Smooth muscle cell (in vitro differentiated cells): ENCODE measurements around the gene CSRP3. TPM values are rescaled to one million over a fixed set of nuclear protein-coding genes. Genes with fewer than 3 reads are reported as not detected.

Experiments used
- DNase-seq: peaks from one replicate; lab custom pipeline; 2025; ENCODE audit not compliant: unreplicated experiment; lab: John Stamatoyannopoulos, UW
- H2AFZ ChIP-seq: fragments of 200-600 bp; sonication (generic); 2 replicates; pipeline ENCODE4 v1.6.0; 2016; ENCODE audit warnings: antibody characterized with exemption, low read depth, mild to moderate bottlenecking
- H3F3A ChIP-seq: fragments of 200-600 bp; sonication (generic); 2 replicates; pipeline ENCODE4 v1.6.0; 2017; ENCODE audit warnings: antibody characterized with exemption, low read depth
- H3K27ac ChIP-seq: fragments of 200-600 bp; sonication (generic); 2 replicates; pipeline ENCODE4 v1.5.1; 2016; ENCODE audit warnings: low read depth, mild to moderate bottlenecking
- H3K27me3 ChIP-seq: fragments of 200-600 bp; sonication (generic); 2 replicates; pipeline ENCODE4 v1.6.1; 2016; ENCODE audit warnings: low read depth, mild to moderate bottlenecking
- H3K36me3 ChIP-seq: fragments of 200-600 bp; sonication (generic); 2 replicates; pipeline ENCODE4 v1.5.1; 2016; ENCODE audit warnings: low read depth
- H3K4me1 ChIP-seq: fragments of 200-600 bp; sonication (generic); 2 replicates; pipeline ENCODE4 v1.5.1; 2016; ENCODE audit warnings: low read depth
- H3K4me2 ChIP-seq: fragments of 200-600 bp; sonication (generic); 2 replicates; pipeline ENCODE4 v1.6.0; 2016; ENCODE audit warnings: mild to moderate bottlenecking
- H3K4me3 ChIP-seq: fragments of 200-600 bp; sonication (generic); 2 replicates; pipeline ENCODE4 v1.5.1; 2016; ENCODE audit warnings: mild to moderate bottlenecking
- H3K79me2 ChIP-seq: fragments of 200-600 bp; sonication (generic); 2 replicates; pipeline ENCODE4 v1.6.0; 2016; ENCODE audit warnings: low read depth, mild to moderate bottlenecking
- H3K9ac ChIP-seq: fragments of 200-600 bp; sonication (generic); 2 replicates; pipeline ENCODE4 v1.6.0; 2016; ENCODE audit warnings: low read depth
- H3K9me3 ChIP-seq: fragments of 200-600 bp; sonication (generic); replicated peaks from 2 replicates; pipeline ENCODE4 v1.5.1; 2016; ENCODE audit warnings: low read depth
- H4K20me1 ChIP-seq: fragments of 200-600 bp; sonication (generic); 2 replicates; pipeline ENCODE4 v1.6.0; 2016; ENCODE audit warnings: low read depth
- CTCF ChIP-seq: fragments of 200-600 bp; sonication (generic); IDR thresholded peaks from 2 replicates; pipeline ENCODE4 v1.5.1; 2017; ENCODE audit warnings: borderline replicate concordance, mild to moderate bottlenecking, antibody characterized with exemption; ENCODE audit not compliant: insufficient read depth, poor library complexity, severe bottlenecking
- WGBS: methylation state at CpG from one replicate; pipeline ENCODE4 v1.1.7; 2016; ENCODE audit warnings: low lambda C conversion rate; 5-methylcytosine and 5-hydroxymethylcytosine counted together
- polyA plus RNA-seq: library from polyadenylated mRNA; unstranded; fragments of >200 nt; fragmentation: Nextera tagmentation; extraction: Ambion mirVana; gene quantifications from 2 replicates; pipeline ENCODE4 v1.2.1, GENCODE V29; 2016
- total RNA-seq: library from RNA; depleted of rRNA; stranded (reverse); fragments of >200 nt; gene quantifications from 2 replicates; pipeline ENCODE4 v1.2.3, GENCODE V29; 2014

CSRP3 gene
- total and polyA plus RNA-seq, 2 experiments from 2014 or later: not detected

GRCh38 chr11:19164881-19165280 lies 36.9 kb downstream of the CSRP3 start:
- no peaks in the 10 kb centered on the region for H4K20me1 ChIP-seq
- no peaks in the 10 kb centered on the region for H3K9me3 ChIP-seq
- WGBS: 87% methylated on average over 2 of the region's 2 CpGs
- H2AFZ ChIP-seq: no peak overlapping the region
- DNase-seq: no peak
- H3K27me3 ChIP-seq: no peaks in the 10 kb centered on the region
- H3K4me1 ChIP-seq: no peaks in the 10 kb centered on the region
- H3K36me3 ChIP-seq: peaks cover 12% of the 10 kb centered on the region
- no peak for TF ChIP-seq CTCF
- H3K79me2 ChIP-seq: no peaks in the 10 kb centered on the region
- no peak overlapping the region for H3K9ac ChIP-seq
- H3F3A ChIP-seq: no peaks in the 10 kb centered on the region
- no peak overlapping the region for H3K4me3 ChIP-seq
- H3K27ac ChIP-seq: no peak overlapping the region
- H3K4me2 ChIP-seq: no peak overlapping the region

GRCh38 chr11:19164230-19164855 lies 37.4 kb downstream of the CSRP3 start:
- Histone ChIP-seq H3K79me2 (no peaks in the 10 kb centered on the region), H3K4me2 (no peak overlapping the region), H3F3A (no peaks in the 10 kb centered on the region), H3K27me3 (no peaks in the 10 kb centered on the region), H3K36me3 (peaks cover 12% of the 10 kb centered on the region), H2AFZ (no peak overlapping the region), H3K27ac (no peak overlapping the region), H4K20me1 (no peaks in the 10 kb centered on the region), H3K9ac (no peak overlapping the region), H3K4me1 (no peaks in the 10 kb centered on the region), H3K9me3 (no peaks in the 10 kb centered on the region), H3K4me3 (no peak overlapping the region)
- 93% methylated on average over 4 of the region's 4 CpGs for WGBS
- TF ChIP-seq CTCF: no peak
- DNase-seq: no peak

GRCh38 chr11:19163617-19164016 lies 38.2 kb downstream of the CSRP3 start:
- Histone ChIP-seq H3K79me2 (no peaks in the 10 kb centered on the region), H2AFZ (no peak overlapping the region), H3K27ac (no peak overlapping the region), H3K27me3 (no peaks in the 10 kb centered on the region), H3K4me1 (no peaks in the 10 kb centered on the region), H3K9ac (no peak overlapping the region), H3K36me3 (peaks cover 11% of the 10 kb centered on the region), H3K4me2 (no peak overlapping the region), H3K9me3 (no peaks in the 10 kb centered on the region), H3F3A (no peaks in the 10 kb centered on the region), H3K4me3 (no peak overlapping the region), H4K20me1 (no peaks in the 10 kb centered on the region)
- WGBS: 83% methylated on average over 1 of the region's 1 CpG
- no peak for DNase-seq
- TF ChIP-seq CTCF: no peak

GRCh38 chr11:19162951-19163505 lies 38.8 kb downstream of the CSRP3 start:
- H2AFZ ChIP-seq: no peak overlapping the region
- no peaks in the 10 kb centered on the region for H3K79me2 ChIP-seq
- no peaks in the 10 kb centered on the region for H4K20me1 ChIP-seq
- DNase-seq: no peak
- no peak overlapping the region for H3K27ac ChIP-seq
- no peak for TF ChIP-seq CTCF
- no peaks in the 10 kb centered on the region for H3K27me3 ChIP-seq
- WGBS: 96% methylated on average over 1 of the region's 1 CpG
- H3F3A ChIP-seq: no peaks in the 10 kb centered on the region
- peaks cover 6% of the 10 kb centered on the region for H3K36me3 ChIP-seq
- H3K9me3 ChIP-seq: no peaks in the 10 kb centered on the region
- no peak overlapping the region for H3K9ac ChIP-seq
- H3K4me1 ChIP-seq: no peaks in the 10 kb centered on the region
- no peak overlapping the region for H3K4me2 ChIP-seq
- no peak overlapping the region for H3K4me3 ChIP-seq
